NCI-H1092 (cell line): ENCODE measurements around the gene TCF3.
"Not testable (repeated sequence)": the region's sequence is repeated elsewhere in the genome, so short reads cannot be mapped to it uniquely, and the experiment has no call there.

ENCODE experiments used
- DNase-seq: peaks from one replicate; lab custom pipeline; 2025; lab: John Stamatoyannopoulos, UW

The TCF3 gene

GRCh38 chr19:1672769-1673644, 20.6 kb upstream of the TCF3 start:
- no peak for DNase-seq

GRCh38 chr19:1672038-1672768, 19.8 kb upstream of the TCF3 start:
- DNase-seq: no peak

GRCh38 chr19:1671716-1672037, 19.3 kb upstream of the TCF3 start:
- no peak for DNase-seq

- DNase-seq: not testable (repeated sequence)
Observed at GRCh38 chr19:1670747-1671146, 18.3 kb upstream of the TCF3 start.

GRCh38 chr19:1668486-1669270, 16.3 kb upstream of the TCF3 start:
- DNase-seq: no peak

GRCh38 chr19:1668048-1668485, 15.7 kb upstream of the TCF3 start:
- DNase-seq: no peak

GRCh38 chr19:1665565-1666047, 13.2 kb upstream of the TCF3 start:
- no peak for DNase-seq

GRCh38 chr19:1663852-1664251, 11.4 kb upstream of the TCF3 start:
- DNase-seq: no peak

- not testable (repeated sequence) for DNase-seq
Observed at GRCh38 chr19:1663227-1663626, 10.8 kb upstream of the TCF3 start.

GRCh38 chr19:1661995-1662394, 9.6 kb upstream of the TCF3 start:
- no peak for DNase-seq

GRCh38 chr19:1659084-1659427, 6.6 kb upstream of the TCF3 start:
- no peak for DNase-seq

- no peak for DNase-seq
Observed at GRCh38 chr19:1658150-1659083, 6.0 kb upstream of the TCF3 start.

- no peak for DNase-seq
Observed at GRCh38 chr19:1657746-1658145, 5.3 kb upstream of the TCF3 start.

GRCh38 chr19:1656988-1657536, 4.6 kb upstream of the TCF3 start:
- DNase-seq: no peak

- DNase-seq: no peak
Observed at GRCh38 chr19:1655987-1656608, 3.7 kb upstream of the TCF3 start.

- no peak for DNase-seq
Observed at GRCh38 chr19:1655131-1655981, 2.9 kb upstream of the TCF3 start.

GRCh38 chr19:1654178-1654792, 1.9 kb upstream of the TCF3 start:
- DNase-seq: no peak

GRCh38 chr19:1653300-1653628, 849 bp upstream of the TCF3 start:
- DNase-seq: no peak

GRCh38 chr19:1651568-1652291, 685 bp downstream of the TCF3 start:
- no peak for DNase-seq
